Uterus (tissue), 2 donors: ENCODE data around the gene AKIRIN2.

Experiments used
- POLR2A ChIP-seq, 2 donors: fragments of 450-650 bp; IDR thresholded peaks; one replicate each; pipeline ENCODE4 v1.6.1; 2016; ENCODE audit warnings: antibody characterized with exemption in 2 of 2, mild to moderate bottlenecking in 1 of 2, moderate library complexity in 1 of 2
- TF ChIP-seq, protein P1 (sequence below), 4 experiments: fragments of 200-600 bp in 2 of 4; fragments of 450-650 bp in 2 of 4; sonication (generic) in 2 of 4; IDR thresholded peaks; one replicate each; pipeline ENCODE4 v1.5.1; 2016 to 2019; ENCODE audit warnings: antibody characterized with exemption in 4 of 4, mild to moderate bottlenecking in 2 of 4, moderate library complexity in 1 of 4

DNA sequence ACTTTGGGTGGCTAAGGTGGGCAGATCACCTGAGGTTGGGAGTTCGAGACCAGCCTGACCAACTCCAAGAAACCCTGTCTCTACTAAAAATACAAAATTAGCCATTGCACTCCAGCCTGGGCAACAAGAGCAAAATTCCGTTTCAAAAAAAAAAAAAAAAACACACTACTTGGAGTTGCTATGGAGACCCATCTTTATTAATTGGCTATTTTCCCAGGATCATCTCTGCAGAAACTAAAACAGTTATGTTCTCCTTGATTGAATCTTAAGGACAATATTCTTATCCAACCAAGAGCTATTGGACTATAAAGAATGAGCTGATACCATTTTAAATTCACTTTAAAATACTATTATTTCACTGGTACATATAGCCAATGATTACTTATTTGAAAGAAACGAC is 14.7 kb downstream of the AKIRIN2 start:
- TF ChIP-seq, protein P1, sequence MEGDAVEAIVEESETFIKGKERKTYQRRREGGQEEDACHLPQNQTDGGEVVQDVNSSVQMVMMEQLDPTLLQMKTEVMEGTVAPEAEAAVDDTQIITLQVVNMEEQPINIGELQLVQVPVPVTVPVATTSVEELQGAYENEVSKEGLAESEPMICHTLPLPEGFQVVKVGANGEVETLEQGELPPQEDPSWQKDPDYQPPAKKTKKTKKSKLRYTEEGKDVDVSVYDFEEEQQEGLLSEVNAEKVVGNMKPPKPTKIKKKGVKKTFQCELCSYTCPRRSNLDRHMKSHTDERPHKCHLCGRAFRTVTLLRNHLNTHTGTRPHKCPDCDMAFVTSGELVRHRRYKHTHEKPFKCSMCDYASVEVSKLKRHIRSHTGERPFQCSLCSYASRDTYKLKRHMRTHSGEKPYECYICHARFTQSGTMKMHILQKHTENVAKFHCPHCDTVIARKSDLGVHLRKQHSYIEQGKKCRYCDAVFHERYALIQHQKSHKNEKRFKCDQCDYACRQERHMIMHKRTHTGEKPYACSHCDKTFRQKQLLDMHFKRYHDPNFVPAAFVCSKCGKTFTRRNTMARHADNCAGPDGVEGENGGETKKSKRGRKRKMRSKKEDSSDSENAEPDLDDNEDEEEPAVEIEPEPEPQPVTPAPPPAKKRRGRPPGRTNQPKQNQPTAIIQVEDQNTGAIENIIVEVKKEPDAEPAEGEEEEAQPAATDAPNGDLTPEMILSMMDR (IDR thresholded peaks at IDR 0.05): no peak
- no peak for TF ChIP-seq POLR2A (IDR thresholded peaks at IDR 0.05)
